ENCODE data around the gene STOML1. TPM values are rescaled to one million over a fixed set of nuclear protein-coding genes. Genes with fewer than 3 reads are reported as not detected.

STOML1 gene
- total and polyA plus RNA-seq, 9 of the 15 experiments (the other 6 are each of a cell fraction or from before 2014, with no cell fraction given): 0.25 to 9.7 (median 4.6) TPM

DNA sequence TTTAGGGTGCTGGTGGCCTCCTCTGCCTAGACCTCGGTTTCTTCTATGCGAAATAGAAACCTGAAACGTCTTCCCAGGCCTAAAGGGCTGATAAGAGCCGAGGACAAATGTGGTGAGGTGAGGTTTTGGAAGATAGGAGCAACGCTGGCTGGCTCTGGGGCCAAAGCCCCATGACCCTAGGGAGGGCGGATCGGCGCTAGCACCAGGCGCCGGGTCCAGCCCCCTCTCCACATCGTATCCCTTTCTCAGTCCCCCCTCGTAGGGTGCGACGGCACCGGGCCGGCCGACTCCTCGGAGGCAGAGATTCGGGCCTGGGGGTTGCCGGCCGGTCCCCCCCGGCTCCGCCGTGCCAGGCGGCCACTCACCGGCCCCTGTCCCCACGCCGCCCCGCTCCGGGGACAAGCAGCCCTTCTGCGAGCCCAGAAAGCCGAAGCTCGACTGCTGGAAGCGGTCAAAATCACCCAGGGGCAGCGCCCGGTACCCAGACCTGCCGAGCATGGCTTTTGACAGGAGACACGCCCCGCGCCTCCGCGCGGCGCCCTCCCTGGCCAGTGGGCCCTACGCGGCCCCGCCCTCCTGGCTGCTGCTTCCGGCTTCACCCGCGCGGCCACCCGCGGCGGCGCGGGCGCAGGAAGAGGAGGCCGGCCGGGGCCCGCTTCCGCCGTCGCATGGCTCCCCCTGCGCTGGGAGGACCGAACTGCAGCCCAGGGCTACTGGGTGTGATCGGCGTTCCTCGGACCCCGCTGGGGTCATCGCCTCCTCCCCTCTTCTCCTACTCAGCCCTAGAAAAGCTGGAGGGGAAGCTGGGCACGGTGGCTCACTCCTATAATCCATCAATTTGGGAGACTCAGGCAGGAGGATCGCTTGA, at the start of gene STOML1 (continued):
- TF ChIP-seq SLC30A9 (CRISPR knock-in tag; IDR thresholded peaks at IDR 0.05) (no peak), ZNF79 (CRISPR knock-in tag; IDR thresholded peaks at IDR 0.05; ENCODE audit: low read depth) (no peak), HNRNPL (IDR thresholded peaks at IDR 0.05; ENCODE audit: low read depth, low read length) (peak; percentile 80; the same call in 1 of the 2 replicates), XRCC5 (IDR thresholded peaks at IDR 0.05; ENCODE audit: low read depth, low read length) (peak; percentile 31; the same call in 1 of the 2 replicates), GTF2A2 (tag; IDR thresholded peaks at IDR 0.05) (no peak), SMARCA4 (IDR thresholded peaks at IDR 0.05) (peak; percentile 78), TAF9B (IDR thresholded peaks at IDR 0.05; ENCODE audit: partially characterized antibody) (no peak), RBM17 (IDR thresholded peaks at IDR 0.05; ENCODE audit: borderline replicate concordance, low read depth, low read length) (no peak), LEF1 (IDR thresholded peaks at IDR 0.05) (peak; percentile 46; the same call in 1 of the 2 replicates), E2F3 (CRISPR knock-in tag; IDR thresholded peaks at IDR 0.05) (no peak), ZNF23 (CRISPR knock-in tag; IDR thresholded peaks at IDR 0.05) (no peak), KAT2B (IDR thresholded peaks at IDR 0.05; ENCODE audit: low read depth, low read length) (no peak), TGIF2 (CRISPR knock-in tag; IDR thresholded peaks at IDR 0.05) (peak; percentile 98), TEAD2 (tag; IDR thresholded peaks at IDR 0.05) (no peak), ZNF717 (CRISPR knock-in tag; IDR thresholded peaks at IDR 0.05) (no peak), ZNF3 (CRISPR knock-in tag; IDR thresholded peaks at IDR 0.05) (no peak), HDGF (IDR thresholded peaks at IDR 0.05) (no peak), ERF (CRISPR knock-in tag; IDR thresholded peaks at IDR 0.05) (no peak), NCOA4 (IDR thresholded peaks at IDR 0.05; ENCODE audit: partially characterized antibody) (no peak), EP300 (IDR thresholded peaks at IDR 0.05; ENCODE audit: low read length) (peak; percentile 66; the same call in 1 of the 2 replicates)
- TF ChIP-seq, protein P1, sequence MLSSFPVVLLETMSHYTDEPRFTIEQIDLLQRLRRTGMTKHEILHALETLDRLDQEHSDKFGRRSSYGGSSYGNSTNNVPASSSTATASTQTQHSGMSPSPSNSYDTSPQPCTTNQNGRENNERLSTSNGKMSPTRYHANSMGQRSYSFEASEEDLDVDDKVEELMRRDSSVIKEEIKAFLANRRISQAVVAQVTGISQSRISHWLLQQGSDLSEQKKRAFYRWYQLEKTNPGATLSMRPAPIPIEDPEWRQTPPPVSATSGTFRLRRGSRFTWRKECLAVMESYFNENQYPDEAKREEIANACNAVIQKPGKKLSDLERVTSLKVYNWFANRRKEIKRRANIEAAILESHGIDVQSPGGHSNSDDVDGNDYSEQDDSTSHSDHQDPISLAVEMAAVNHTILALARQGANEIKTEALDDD (IDR thresholded peaks at IDR 0.05): no peak
- TF ChIP-seq, protein P2, sequence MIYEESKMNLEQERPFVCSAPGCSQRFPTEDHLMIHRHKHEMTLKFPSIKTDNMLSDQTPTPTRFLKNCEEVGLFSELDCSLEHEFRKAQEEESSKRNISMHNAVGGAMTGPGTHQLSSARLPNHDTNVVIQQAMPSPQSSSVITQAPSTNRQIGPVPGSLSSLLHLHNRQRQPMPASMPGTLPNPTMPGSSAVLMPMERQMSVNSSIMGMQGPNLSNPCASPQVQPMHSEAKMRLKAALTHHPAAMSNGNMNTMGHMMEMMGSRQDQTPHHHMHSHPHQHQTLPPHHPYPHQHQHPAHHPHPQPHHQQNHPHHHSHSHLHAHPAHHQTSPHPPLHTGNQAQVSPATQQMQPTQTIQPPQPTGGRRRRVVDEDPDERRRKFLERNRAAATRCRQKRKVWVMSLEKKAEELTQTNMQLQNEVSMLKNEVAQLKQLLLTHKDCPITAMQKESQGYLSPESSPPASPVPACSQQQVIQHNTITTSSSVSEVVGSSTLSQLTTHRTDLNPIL (CRISPR knock-in tag; IDR thresholded peaks at IDR 0.05): no peak
- TF ChIP-seq, protein P3, sequence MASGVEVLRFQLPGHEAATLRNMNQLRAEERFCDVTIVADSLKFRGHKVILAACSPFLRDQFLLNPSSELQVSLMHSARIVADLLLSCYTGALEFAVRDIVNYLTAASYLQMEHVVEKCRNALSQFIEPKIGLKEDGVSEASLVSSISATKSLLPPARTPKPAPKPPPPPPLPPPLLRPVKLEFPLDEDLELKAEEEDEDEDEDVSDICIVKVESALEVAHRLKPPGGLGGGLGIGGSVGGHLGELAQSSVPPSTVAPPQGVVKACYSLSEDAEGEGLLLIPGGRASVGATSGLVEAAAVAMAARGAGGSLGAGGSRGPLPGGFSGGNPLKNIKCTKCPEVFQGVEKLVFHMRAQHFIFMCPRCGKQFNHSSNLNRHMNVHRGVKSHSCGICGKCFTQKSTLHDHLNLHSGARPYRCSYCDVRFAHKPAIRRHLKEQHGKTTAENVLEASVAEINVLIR (CRISPR knock-in tag; IDR thresholded peaks at IDR 0.05): no peak
- TF ChIP-seq, protein P4, sequence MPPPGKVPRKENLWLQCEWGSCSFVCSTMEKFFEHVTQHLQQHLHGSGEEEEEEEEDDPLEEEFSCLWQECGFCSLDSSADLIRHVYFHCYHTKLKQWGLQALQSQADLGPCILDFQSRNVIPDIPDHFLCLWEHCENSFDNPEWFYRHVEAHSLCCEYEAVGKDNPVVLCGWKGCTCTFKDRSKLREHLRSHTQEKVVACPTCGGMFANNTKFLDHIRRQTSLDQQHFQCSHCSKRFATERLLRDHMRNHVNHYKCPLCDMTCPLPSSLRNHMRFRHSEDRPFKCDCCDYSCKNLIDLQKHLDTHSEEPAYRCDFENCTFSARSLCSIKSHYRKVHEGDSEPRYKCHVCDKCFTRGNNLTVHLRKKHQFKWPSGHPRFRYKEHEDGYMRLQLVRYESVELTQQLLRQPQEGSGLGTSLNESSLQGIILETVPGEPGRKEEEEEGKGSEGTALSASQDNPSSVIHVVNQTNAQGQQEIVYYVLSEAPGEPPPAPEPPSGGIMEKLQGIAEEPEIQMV (tag; conservative IDR thresholded peaks at IDR 0.05; ENCODE audit: low read depth): no peak
